Stomach (tissue), 4 donors: Measurements from ENCODE around the gene KPNA6.

Experiments used
- POLR2A ChIP-seq, 4 donors: fragments of 450-650 bp; IDR thresholded peaks; one replicate each; pipeline ENCODE4 v1.6.1; 2016; ENCODE audit warnings: antibody characterized with exemption in 4 of 4, control low read depth in 2 of 4, mild to moderate bottlenecking in 1 of 4, moderate library complexity in 1 of 4
- TF ChIP-seq, protein P1 (sequence below), 7 experiments: fragments of 450-650 bp in 4 of 7; fragments of 200-600 bp in 3 of 7; sonication (generic) in 3 of 7; IDR thresholded peaks; one replicate each; pipeline ENCODE4 v1.5.1; 2016 to 2019; ENCODE audit warnings: antibody characterized with exemption in 7 of 7, control low read depth in 2 of 7, mild to moderate bottlenecking in 1 of 7

DNA sequence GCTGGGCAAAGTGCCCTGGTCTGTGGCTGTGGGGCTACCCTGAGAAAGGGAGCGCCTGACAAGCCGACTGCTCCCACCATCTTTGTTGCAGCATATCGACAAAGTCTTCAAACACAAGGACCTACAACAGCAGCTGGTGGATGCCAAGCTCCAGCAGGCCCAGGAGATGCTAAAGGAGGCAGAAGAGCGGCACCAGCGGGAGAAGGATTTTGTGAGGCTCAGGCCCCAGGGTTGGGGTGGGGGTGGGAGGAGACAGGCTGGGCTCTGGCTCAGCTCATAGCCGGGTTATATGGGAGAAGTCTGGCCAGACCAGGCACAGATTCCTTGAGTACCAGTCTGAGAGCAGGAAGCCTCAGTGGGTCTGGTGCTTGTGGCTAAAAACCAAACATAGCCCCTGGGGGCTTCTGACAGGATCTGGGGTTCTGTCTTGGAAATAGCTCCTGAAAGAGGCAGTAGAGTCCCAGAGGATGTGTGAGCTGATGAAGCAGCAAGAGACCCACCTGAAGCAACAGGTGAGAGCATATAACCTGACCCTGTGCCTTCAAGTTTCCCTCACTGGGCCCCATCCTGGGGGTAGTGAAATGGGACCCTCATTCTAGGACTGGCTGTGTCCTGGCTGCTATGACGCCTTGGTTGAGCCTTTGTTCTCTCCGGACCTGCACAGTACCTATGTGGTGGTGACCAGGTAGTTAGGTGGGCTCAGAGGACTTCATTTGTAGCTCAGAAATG is 84.5 kb downstream of the KPNA6 start:
- TF ChIP-seq, protein P1, sequence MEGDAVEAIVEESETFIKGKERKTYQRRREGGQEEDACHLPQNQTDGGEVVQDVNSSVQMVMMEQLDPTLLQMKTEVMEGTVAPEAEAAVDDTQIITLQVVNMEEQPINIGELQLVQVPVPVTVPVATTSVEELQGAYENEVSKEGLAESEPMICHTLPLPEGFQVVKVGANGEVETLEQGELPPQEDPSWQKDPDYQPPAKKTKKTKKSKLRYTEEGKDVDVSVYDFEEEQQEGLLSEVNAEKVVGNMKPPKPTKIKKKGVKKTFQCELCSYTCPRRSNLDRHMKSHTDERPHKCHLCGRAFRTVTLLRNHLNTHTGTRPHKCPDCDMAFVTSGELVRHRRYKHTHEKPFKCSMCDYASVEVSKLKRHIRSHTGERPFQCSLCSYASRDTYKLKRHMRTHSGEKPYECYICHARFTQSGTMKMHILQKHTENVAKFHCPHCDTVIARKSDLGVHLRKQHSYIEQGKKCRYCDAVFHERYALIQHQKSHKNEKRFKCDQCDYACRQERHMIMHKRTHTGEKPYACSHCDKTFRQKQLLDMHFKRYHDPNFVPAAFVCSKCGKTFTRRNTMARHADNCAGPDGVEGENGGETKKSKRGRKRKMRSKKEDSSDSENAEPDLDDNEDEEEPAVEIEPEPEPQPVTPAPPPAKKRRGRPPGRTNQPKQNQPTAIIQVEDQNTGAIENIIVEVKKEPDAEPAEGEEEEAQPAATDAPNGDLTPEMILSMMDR (IDR thresholded peaks at IDR 0.05), result no peak
- no peak for TF ChIP-seq POLR2A (IDR thresholded peaks at IDR 0.05)
